HG03354 (cell line): ENCODE measurements around the gene SEC22A.

Experiments used
- ATAC-seq: cut with Tn5 transposase; IDR thresholded peaks from one replicate; pipeline ENCODE4 v1.9.1; 2021; ENCODE audit warnings: mild to moderate bottlenecking; ENCODE audit not compliant: unreplicated experiment, poor library complexity, severe bottlenecking

The SEC22A gene

DNA sequence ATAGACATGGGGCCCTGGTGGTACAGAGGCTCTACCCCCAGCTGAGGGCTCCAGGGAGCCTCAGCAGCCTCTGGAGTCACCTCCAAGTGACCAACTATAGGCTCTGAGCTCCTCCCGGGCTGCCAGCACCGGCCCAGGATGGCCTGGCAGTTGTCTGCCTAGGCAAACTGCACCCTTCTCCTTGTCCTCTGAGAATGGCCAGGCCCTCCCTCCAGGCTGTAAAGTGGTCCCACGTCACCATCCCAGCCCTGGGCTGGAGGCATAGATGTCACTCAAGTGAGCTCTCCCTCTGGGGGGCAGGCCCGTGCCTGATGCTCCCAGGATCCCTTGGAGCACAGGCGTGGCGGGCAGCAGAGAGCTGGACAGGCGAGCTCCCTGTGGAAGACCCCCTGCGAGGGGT lies 120.1 kb downstream of the SEC22A start:
- no peak for ATAC-seq

DNA sequence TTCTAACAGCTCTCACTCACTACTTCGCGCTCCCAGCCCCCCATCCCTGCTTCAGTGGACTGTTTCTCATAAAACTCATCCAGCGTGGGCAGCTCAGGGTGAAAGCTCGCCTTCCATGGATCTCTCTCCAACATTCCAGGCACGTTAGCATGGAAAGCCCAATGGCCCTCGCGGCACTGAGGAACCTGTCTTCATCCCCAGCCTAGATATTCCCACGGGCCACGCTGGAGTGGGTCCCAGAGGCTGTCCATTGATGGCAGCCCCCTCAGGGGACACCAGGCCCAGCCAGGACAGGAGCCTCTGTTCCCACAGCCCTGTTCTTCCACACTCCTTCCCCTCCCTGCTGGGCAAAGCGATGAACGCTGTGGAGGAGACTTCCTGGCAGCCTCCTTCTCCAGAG lies 121.1 kb downstream of the SEC22A start:
- ATAC-seq, result no peak
